ENCODE measurements around the gene PTMS. TPM values are rescaled to one million over a fixed set of nuclear protein-coding genes. Genes with fewer than 3 reads are reported as not detected.
A peak's percentile ranks its signal among the peaks of the same experiment; 100 is the strongest.

The PTMS gene
- total RNA-seq, 4 donors from 2014 or later: 44.2 to 87.5 (median 53.0) TPM

GRCh38 chr12:6788972-6789924 is 23.1 kb downstream of the PTMS start, which contains the start of gene CD4:
TSS of gene CD4 (plus strand) at chr12:6789528. CDS start at chr12:6800139, 10,611 bp downstream.
- H3K27ac ChIP-seq: peak within 1 kb of the TSS; percentile 63 to 85 (median 74)
- TF ChIP-seq POLR2A (IDR thresholded peaks at IDR 0.05): peak in 1 of 2 donors; percentile 22
- TF ChIP-seq CTCF (IDR thresholded peaks at IDR 0.05): no peak
- DNase-seq: peak in 2 of 3 donors; percentile 86 to 87

GRCh38 chr12:6790496-6791150 is 24.5 kb downstream of the PTMS start:
- peak overlapping the region; percentile 16 to 41 (median 26) for H3K4me3 ChIP-seq
- no peaks in the 10 kb centered on the region for H3K27me3 ChIP-seq
- peak overlapping the region; percentile 24 to 76 (median 66) for H3K27ac ChIP-seq
- H3K4me1 ChIP-seq: peaks cover 0 to 10% (median 1%) of the 10 kb centered on the region in 4 donors
- H3K9me3 ChIP-seq: no peaks in the 10 kb centered on the region
- no peak for DNase-seq
- no peaks in the 10 kb centered on the region for H3K36me3 ChIP-seq
- TF ChIP-seq CTCF (IDR thresholded peaks at IDR 0.05): no peak
- no peak for TF ChIP-seq POLR2A (IDR thresholded peaks at IDR 0.05)

More at GRCh38 chr12:6788972-6789924, 23.1 kb downstream of the PTMS start, which contains the start of gene CD4:
- H3K9me3 ChIP-seq: no peaks in the 10 kb centered on the region
- H3K4me1 ChIP-seq: peaks cover 0 to 10% (median 1%) of the 10 kb centered on the region in 4 donors
- H3K4me3 ChIP-seq: peak within 1 kb of the TSS; percentile 16 to 49 (median 36)
- no peaks in the 10 kb centered on the region for H3K27me3 ChIP-seq
- H3K36me3 ChIP-seq: no peaks in the 10 kb centered on the region

- no peak for TF ChIP-seq CTCF (IDR thresholded peaks at IDR 0.05)
- TF ChIP-seq POLR2A (IDR thresholded peaks at IDR 0.05): no peak
- no peaks in the 10 kb centered on the region for H3K36me3 ChIP-seq
- DNase-seq: no peak
- peaks cover 0 to 10% (median 1%) of the 10 kb centered on the region in 4 donors for H3K4me1 ChIP-seq
- H3K9me3 ChIP-seq: no peaks in the 10 kb centered on the region
- peak overlapping the region in 3 of 4 donors; percentile 61 to 76 (median 71) for H3K27ac ChIP-seq
- H3K27me3 ChIP-seq: no peaks in the 10 kb centered on the region
- peak overlapping the region in 3 of 4 donors; percentile 22 to 35 (median 30) for H3K4me3 ChIP-seq
Measured at GRCh38 chr12:6791931-6792520, 25.9 kb downstream of the PTMS start.

GRCh38 chr12:6792522-6793201 is 26.5 kb downstream of the PTMS start:
- no peaks in the 10 kb centered on the region for H3K27me3 ChIP-seq
- peak overlapping the region in 3 of 4 donors; percentile 16 to 35 (median 22) for H3K4me3 ChIP-seq
- no peak for TF ChIP-seq CTCF (IDR thresholded peaks at IDR 0.05)
- no peak for TF ChIP-seq POLR2A (IDR thresholded peaks at IDR 0.05)
- H3K9me3 ChIP-seq: no peaks in the 10 kb centered on the region
- peaks cover 0 to 10% (median 1%) of the 10 kb centered on the region in 4 donors for H3K4me1 ChIP-seq
- no peak for DNase-seq
- H3K36me3 ChIP-seq: no peaks in the 10 kb centered on the region
- H3K27ac ChIP-seq: peak overlapping the region in 3 of 4 donors; percentile 61 to 76 (median 71)

GRCh38 chr12:6795088-6795487 is 28.9 kb downstream of the PTMS start:
- DNase-seq: no peak
- H3K27ac ChIP-seq: no peak overlapping the region
- no peaks in the 10 kb centered on the region for H3K27me3 ChIP-seq
- TF ChIP-seq CTCF (IDR thresholded peaks at IDR 0.05) (no peak), POLR2A (IDR thresholded peaks at IDR 0.05) (no peak)
- no peak overlapping the region for H3K4me3 ChIP-seq
- H3K4me1 ChIP-seq: peaks cover 0 to 10% (median 1%) of the 10 kb centered on the region in 4 donors
- no peaks in the 10 kb centered on the region for H3K36me3 ChIP-seq
- no peaks in the 10 kb centered on the region for H3K9me3 ChIP-seq

All from Peyer's patch (tissue), 4 donors.